Stimulated activated naive CD4-positive, alpha-beta T cell (primary cell): Measurements from ENCODE around the gene PLXNB2.

ENCODE experiments used
- DNase-seq, 6 experiments: peaks; one replicate each; lab custom pipeline; 2025; lab: John Stamatoyannopoulos, UW

The PLXNB2 gene

GRCh38 chr22:50232481-50233151, 74.8 kb downstream of the PLXNB2 start:
- no peak for DNase-seq

DNA sequence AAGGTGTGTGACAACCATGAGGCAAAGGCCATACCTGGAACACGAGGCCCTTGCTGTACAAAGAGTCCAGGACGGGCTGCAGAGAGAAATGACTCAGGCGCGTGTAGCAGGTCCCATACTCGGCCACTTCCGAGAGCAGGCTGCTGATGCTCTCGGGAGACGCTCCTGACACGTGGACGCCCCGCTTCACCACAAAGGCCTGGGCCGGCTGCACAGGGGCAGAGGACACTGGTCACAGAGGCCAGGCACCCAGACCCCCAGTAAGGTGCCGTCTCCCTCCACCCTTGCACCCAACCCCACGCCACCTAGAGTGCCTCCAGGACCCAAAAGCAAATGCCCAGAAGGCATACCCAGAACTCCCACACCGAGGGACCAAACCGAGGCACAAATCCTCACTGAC, 78.1 kb downstream of the PLXNB2 start:
- DNase-seq = no peak

- DNase-seq = no peak
Measured at GRCh38 chr22:50228366-50228765, 79.1 kb downstream of the PLXNB2 start.

GRCh38 chr22:50227579-50228215, 79.7 kb downstream of the PLXNB2 start:
- DNase-seq = no peak

- no peak for DNase-seq
Measured at GRCh38 chr22:50226875-50227165, 80.6 kb downstream of the PLXNB2 start.

DNA sequence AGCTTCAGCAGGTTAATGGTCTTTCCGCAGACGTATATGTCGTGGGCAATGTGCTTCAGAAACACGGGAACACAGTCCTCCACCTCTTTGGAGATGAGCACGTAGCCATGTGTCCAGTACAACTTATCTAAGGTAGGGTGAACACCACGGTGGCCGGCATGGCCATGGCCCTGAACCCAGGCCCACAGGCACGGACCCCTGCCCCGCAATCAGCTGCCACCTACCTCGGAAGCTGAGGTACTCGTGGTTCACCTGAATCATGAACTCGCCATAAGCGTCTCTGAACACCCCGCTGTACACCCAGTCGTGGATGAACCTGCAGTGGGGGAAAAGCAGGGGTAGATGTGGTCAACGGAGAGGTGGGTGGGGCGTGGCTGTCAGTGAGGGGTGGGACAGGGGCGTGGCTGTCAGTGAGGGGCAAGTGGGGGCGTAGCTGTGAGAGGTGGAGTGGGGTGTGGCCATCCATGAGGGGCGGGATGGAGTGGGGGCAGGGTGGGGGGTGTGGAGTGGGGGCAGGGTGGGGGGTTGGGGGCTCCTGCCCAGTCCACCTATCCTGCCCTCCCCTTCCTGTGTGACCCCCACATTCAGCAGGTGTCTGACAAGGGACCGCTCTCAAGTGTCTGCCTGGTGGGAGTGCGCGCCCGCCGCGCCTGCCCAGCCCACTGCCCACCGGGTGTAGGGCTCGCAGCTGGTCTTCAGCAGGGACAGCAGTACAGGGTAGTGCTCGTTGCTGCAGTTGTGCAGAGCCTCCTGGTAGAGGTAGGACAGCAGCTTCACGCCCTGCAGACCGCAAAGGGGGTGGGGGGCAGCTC, 81.2 kb downstream of the PLXNB2 start:
- no peak for DNase-seq

GRCh38 chr22:50225200-50225969, 82.1 kb downstream of the PLXNB2 start:
- DNase-seq = no peak
